HEK293 (cell line): ENCODE data around the gene ACTG1.

Source experiments
- CTCF ChIP-seq: fragments of 450-650 bp; formaldehyde crosslinking; IDR thresholded peaks from 2 replicates; pipeline ENCODE4 v1.5.1; 2016; ENCODE audit warnings: missing biosample characterization, missing genetic modification characterization
- RBAK ChIP-seq: fragments of 450-650 bp; formaldehyde crosslinking; IDR thresholded peaks from 2 replicates; pipeline ENCODE4 v1.5.1; 2016; ENCODE audit warnings: missing biosample characterization, missing genetic modification characterization
- REST ChIP-seq: fragments of 450-650 bp; formaldehyde crosslinking; IDR thresholded peaks from 2 replicates; pipeline ENCODE4 v1.5.1; 2016; ENCODE audit warnings: missing biosample characterization, missing genetic modification characterization
- YY1 ChIP-seq: fragments of 450-650 bp; formaldehyde crosslinking; IDR thresholded peaks from 2 replicates; pipeline ENCODE4 v1.5.1; 2018; ENCODE audit warnings: missing biosample characterization, missing genetic modification characterization
- ZBTB11 ChIP-seq: fragments of 450-650 bp; formaldehyde crosslinking; conservative IDR thresholded peaks from 2 replicates; pipeline ENCODE4 v1.5.1; 2016; ENCODE audit warnings: low read depth, missing biosample characterization, missing genetic modification characterization
- ZNF266 ChIP-seq: fragments of 450-650 bp; formaldehyde crosslinking; IDR thresholded peaks from 2 replicates; pipeline ENCODE4 v1.5.1; 2016; ENCODE audit warnings: missing biosample characterization, missing genetic modification characterization, low read depth
- ZNF544 ChIP-seq: fragments of 450-650 bp; formaldehyde crosslinking; IDR thresholded peaks from 2 replicates; pipeline ENCODE4 v1.5.0; 2017; ENCODE audit warnings: missing biosample characterization, missing genetic modification characterization

GRCh38 chr17:81481815-81482505, 30.6 kb downstream of the ACTG1 start:
- TF ChIP-seq REST (tag by site-specific recombination) (no peak), CTCF (tag by site-specific recombination) (no peak), ZNF544 (tag by site-specific recombination) (no peak), YY1 (tag by site-specific recombination) (no peak), ZNF266 (tag by site-specific recombination) (no peak), RBAK (no peak), ZBTB11 (no peak)
